T-helper 1 cell (primary cell): Measurements from ENCODE around the gene FBH1.
A peak's percentile ranks its signal among the peaks of the same experiment; 100 is the strongest.
"Not testable (repeated sequence)": the region's sequence is repeated elsewhere in the genome, so short reads cannot be mapped to it uniquely, and the experiment has no call there.

Experiments
- DNase-seq, 5 donors: peaks; one replicate each; pipeline ENCODE4 v3.0.0-alpha.2; 2012 to 2020
- total RNA-seq, 4 donors: gene quantifications; one replicate each; lab custom pipeline; 2026; lab: John Stamatoyannopoulos, UW

The FBH1 gene
- total RNA-seq, result 74.3 to 96.7 (median 92.8) reads per million in 4 donors

DNA sequence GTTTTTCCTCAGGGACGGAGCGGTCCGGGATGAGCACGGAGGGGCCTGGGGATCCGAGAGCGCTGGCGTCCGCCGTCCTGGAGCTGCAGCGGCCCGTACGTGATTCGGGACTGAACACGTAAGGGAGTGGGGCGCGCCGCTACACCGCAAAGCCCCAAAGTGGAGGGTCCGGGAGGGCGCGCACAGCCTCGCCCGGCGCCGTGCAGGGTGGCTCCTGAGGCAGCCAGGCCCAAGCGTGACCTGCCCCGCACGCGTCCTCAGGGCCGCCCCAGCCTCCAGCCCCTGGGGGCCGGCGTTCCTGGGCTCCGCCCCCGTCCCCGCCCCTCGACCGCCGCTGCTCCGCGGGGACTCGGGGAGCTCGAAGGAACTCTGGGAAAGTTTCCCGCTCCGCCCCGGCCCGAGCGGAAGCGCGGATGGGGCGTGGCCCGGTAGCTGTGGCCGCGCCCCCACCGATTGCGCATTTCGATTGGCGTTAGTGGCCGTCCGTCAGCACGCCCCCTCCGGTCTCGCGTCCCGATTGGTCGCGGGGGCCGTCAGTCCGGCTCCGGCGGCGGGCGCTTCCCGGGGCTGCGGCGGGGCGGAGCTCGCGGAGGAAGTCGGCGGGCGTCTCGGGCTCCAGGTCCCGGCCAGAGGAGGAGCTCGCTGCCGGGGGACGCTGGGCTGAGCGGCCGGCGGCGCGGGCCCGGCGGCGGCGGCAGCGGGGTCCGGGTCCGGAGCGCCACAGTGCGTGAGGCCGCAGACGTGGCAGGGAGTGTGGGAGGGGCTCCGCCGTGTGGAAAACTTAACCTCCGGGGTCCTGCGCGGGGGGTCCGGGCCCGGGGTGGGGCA lies at the start of gene FBH1, which contains the start of gene ANKRD16:
Gene FBH1 (plus strand): TSS at position 620 of the 828 bp plus-strand sequence. CDS start 103 bp downstream, at position 723.
Gene ANKRD16 (minus strand): TSS at position 270 of the 828 bp plus-strand sequence. CDS start 539 bp downstream, outside the sequence.
- DNase-seq, result peak; percentile 95 to 98 (median 95)

DNA sequence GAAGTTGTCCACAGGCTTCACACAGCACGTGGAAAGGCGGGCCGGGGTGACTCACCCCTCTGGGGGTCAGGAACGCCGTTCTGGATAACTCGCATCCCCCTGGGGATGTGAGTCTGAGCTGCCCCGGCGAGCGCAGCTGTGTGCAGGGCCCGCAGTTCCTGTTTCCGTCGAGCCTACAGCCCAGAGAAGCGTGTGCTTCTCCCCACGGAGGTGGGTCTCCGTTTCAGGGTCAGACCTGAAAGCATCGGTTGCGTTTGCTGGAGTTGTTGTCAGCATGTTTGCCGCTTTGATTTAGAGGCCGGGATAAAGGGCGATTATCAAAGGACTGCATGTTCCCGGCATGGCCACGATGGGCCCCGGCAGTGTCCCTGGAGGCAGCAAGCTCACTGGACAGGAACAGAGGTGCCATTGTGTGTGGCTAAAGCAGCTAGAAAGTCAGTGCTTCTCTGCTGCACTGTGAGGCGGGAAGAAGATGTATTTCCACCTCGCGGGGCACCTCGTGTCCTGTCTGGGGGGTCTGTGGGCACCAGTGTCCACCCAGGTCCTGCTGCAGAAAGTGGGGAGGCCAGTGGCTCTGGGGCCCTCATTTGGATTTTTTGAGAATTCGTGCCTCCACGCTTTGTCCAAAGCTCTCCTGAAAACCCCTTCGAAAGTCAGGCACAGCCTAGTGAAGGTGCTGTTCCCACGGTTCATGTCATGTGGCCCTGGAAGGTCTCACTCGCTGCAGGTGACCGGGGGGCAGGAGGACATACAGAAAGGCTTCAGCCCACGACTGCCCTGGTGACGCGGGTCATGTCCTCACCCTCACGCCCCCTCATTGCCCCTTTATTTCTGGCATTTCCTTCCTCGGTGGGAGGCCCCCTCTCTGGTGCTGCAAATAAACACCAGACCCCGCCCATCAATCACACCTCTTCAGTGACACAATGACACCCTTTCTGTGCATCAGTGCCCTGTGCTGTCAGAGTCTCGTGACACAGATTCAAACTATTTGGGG lies 49.4 kb upstream of the FBH1 start:
- DNase-seq, result no peak

DNA sequence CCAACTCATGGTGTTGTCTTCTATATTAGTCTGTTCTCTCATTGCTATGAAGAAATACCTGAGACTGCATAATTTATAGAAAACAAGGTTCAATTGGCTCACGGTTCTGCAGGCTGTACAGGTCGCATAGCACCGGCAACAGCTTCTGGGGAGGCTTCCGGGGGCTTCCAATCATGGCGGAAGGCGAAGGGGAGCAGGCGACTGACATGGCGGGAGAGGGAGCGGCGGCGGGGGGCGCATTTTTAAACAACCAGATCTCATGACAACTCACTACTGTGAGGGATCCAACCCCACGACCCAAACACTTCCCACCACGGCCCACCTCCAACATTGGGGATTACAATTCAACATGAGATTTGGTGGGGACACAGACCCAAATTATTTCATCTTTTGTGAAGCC lies 48.1 kb upstream of the FBH1 start:
- no peak for DNase-seq

DNA sequence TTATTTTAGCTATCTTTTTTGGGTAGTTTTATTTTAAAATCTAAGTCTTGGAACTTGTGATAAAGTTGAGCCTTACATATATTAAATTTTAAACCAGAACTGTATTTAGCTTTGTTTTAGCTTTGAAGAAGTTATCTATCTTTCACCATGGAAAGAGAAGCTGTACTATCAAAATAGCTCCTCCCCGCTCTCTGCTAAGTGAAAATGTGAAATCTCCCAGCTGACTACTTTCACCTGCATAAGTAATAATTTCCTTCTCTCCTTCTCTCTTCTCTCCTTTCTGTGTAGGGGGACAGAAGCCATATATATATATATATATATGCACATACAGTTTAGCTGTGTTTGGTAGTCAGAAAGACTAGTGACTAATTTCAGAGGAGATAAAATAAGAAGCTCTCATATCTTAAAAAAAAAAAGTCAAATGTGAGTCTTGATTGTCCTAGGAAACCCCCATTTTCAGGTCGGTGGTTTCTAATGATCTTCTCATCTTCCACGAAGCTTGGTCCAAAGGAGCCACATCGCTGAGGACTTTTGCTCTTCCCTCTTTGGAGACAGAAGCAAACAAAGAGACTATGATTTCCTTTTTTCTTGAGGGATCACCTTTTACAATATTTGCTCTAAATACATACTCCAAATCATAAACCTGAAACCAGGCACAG lies 46.2 kb upstream of the FBH1 start:
- no peak for DNase-seq

DNA sequence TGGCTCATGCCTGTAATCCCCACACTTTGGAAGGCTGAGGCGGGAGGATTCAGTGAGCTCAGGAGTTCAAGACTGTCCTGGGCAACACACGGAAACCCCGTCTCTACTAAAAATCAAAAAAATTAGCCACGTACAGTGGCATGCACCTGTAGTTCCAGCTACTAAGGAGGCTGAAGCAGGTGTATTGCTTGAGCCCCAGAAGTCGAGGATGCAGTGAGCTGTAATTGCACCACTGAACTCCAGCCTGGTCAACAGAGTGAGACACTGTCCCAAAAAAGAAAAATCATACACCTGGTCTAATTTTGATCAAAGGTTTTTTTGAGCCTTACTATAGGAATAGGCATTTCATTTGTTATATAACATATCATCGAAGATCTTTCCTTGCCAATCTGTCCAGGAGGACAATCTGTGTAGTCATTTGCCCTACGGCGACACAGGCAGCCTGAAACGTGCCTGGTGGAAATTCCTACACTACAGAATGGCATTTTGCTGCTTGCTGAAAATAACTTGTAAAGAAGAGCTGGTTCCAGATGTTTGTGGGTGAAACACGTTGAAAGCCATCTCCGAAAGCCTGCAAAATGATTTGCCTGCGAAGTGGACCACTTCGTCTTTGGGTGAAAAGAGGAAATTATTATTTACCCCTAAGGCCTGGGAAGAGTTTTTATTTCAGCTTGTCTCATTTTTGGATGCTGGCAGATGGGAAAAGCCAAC lies 45.5 kb upstream of the FBH1 start:
- DNase-seq, result no peak

DNA sequence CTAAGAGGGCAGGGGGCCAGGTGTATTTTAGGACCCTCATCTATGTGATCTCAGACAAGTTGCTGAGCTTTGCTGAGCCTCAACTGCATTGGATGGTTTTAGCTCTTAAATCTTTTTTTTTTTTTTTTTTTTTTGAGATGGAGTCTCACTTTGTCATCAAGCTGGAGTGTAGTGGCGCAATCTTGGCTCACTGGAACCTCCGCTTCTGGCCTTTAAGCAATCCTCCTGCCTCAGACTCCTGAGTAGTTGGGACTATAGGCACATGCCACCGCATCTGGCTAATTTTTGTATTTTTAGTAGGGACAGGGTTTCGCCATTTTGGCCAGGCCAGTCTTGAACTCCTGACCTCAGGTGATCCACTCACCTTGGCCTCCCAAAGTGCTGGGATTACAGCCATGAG lies 43.4 kb upstream of the FBH1 start:
- not testable (repeated sequence) for DNase-seq

DNA sequence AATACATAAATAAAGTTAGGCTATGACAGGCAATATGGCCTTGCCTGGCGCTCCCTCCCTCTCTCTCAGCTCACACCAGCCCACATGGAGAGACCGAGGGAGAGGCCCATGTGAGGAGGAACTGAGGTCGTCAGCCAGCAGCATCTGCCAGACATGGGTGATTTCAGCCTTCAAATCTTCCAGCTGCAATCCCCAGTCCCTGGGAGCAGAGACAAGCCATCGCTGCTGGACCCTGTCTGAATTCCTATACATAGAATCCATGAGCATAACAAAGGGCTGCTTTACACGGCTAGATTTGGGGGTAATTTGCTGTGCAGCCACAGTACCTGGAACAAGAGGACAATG lies 35.9 kb upstream of the FBH1 start:
- DNase-seq, result no peak

DNA sequence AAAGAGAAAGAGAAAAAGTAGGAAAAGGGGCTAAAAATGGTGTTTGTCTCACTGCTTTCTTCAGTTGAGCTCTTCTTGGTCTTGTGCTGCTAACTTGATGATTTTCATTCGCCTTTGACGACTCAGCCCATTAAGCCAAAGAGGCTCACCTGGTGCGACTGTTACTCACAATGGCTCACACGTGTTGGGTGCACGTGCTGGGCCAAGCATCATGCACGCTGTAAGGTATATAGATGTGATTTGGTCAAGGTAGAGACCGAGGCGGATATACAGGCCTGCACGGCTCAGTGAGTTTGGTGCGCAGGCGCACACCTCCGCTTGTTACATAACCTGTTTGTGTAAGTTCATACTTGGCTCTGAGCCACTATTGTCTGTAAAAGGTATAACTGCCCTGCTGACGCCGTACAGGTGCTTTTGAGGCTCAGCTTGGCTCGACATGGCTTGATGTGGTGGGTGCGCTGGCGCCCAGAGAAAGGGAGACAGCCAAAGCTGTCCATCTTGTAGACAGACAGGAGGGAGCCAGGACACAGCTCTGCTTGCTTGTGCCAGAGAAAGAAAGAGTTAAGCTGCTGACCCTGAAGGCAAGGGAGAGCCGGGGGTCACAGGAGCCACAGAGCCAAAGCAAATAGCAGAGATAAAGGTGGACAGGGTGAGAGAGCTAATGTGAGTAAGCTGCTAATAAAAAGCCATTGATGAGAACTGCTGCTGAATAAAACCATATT lies 33.9 kb upstream of the FBH1 start:
- no peak for DNase-seq

DNA sequence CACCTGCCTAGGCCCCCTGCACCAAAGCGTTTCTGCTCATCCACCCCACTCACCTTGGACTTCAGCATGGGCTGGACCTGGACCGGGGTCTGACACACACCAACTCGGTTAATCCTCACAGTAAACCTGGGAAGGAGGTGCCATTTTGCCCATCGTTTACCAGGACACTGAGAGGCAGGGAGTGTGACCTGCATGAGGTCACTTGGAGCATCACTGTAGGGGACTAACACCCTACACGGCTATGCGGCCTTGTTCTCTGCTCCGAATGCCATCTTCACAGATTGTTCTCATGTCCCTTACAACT lies 33.4 kb upstream of the FBH1 start:
- no peak for DNase-seq

DNA sequence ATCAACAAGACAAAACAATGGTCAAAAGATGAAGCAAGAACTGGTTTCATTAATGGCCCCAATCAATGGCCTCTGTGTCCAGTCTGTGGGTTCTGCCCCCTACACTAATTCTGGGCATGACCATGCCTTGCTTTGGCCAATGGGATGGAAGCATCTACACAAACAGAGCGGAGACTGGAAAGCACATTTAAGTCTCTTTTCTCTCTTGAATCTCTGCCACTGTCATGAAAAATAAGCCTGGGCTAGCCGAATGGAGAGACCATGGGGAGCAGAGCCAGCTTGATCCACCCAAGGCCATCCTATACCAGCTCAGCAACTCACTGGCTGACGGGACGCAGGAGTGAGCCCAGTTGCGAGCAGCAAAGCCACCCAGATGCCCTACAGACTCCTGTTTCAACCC lies 31.2 kb upstream of the FBH1 start:
- DNase-seq, result no peak

DNA sequence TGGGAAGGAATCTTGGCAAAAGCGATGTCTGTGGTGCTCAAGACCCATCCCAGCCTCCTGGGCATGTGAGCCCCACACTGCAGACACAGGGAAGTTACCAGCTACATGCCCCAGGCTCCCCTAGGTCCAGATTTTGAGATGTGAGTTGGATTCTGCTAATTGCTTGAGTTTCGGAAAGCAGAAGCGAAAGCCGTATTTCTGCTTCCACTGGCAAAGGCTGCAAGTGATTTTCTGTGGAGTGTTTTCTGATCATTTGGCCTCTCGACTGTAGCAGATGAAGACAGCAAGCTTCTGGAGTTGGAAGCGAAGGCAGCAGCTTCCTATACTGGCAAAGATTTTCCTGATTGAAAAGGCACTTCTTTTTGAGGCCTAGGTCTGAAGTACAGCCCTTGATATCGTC lies 30.0 kb upstream of the FBH1 start:
- DNase-seq, result no peak

DNA sequence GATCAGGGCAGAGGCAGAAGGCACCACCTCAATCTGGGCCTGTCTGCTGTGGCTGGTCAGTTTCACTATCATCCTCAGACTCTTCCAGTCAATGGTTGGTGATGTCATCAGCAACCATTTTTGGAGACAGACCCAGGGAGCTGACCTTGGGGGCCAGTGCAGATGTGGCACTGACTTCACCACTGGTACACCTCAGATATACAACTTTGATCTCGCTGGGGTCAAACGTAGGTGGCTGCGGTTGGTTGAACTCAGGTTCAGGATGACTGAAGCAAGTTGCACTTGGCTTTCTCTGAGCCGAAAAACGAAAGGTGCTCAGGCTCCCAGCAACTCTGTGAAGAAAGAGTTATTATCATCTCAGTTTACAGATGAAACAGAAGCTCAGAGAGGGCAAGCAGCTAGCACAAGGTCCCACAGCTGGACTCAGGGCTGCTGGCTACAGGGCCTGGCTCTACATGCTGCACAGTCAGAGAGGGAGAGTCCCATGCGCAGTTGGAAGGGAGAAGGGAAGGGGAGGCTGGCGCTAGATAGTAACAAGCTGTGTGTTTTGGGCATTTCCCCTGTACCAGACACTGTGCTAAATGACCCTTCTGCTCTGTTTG lies 27.6 kb upstream of the FBH1 start:
- DNase-seq, result no peak

DNA sequence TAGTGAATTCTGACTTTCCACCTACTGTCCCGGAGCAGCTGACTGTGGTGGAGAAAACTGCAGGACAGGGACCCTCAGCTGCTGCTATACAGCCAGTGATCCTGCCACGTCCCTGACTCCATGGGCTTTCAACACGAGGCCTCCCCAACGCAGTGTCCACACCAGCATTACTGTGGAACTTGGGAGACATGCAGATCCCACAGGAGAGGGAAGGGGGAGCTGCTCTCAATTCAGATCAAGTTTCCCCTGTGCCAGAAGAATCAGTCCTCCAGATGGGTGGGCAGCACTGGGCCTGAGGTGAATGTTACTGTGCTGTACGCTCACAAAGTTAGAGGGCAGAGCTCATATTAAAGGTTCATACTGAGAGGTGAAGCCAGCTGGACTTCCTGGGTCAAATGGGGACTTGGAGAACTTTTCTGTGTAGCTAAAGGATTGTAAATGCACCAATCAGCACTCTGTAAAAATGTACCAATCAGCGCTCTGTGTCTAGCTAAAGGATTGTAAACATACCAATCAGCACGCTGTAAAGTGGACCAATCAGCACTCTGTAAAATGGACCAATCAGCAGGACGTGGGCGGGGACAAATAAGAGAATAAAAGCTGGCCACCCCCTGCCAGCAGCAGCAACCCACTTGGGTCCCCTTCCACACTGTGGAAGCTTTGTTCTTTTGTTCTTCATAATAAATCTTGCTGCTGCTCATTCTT lies 26.9 kb upstream of the FBH1 start:
- not testable (repeated sequence) for DNase-seq

DNA sequence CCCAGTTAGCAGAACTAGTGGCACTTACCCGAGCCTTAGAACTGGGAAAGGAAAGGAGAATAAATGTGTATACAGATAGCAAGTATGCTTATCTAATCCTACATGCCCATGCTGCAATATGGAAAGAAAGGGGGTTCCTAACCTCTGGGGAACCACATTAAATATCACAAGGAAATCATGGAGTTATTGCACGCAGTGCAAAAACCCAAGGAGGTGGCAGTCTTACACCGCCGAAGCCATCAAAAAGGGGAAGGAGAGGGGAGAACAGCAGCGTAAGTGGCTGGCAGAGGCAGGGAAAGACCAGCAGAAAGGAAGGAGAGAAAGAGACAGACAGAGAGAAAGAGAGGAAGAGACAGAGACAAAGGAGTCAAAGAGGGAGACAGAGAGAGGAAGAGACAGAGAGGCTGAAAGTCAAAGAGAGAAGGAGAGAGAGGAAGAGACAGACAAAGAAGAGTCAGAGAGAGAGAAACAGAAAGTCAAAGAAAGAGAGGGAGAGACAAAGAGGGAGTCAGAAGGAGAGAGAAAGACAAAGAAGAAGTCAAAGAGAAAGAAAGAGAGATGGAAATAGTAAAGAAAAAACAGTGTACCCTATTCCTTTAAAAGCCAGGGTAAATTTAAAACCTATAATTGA lies 23.5 kb upstream of the FBH1 start:
- DNase-seq, result not testable (repeated sequence)

DNA sequence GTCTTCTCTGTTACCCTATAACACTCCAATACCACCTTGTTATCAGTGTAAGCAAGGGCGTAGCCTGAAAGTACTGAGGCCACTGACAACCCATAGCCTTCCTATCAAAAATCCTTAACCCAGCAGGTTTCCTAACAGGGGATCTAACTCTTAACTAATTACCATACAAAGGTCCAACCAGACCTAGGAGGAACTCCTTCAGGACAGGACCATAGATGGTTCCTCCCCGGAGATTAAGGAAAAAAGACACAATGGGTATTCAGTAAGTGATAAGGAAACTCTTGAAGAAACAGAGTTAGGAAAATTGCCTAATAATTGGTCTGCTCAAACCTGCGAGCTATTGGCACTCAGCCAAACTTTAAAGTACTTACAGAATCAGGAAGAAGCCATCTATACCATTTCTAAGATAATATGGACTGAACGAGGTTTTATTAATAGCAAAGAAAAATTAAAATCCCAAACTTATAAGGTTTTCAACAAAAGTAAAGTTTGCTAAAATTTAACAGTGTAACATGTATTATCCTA lies 22.9 kb upstream of the FBH1 start:
- DNase-seq, result not testable (repeated sequence)

DNA sequence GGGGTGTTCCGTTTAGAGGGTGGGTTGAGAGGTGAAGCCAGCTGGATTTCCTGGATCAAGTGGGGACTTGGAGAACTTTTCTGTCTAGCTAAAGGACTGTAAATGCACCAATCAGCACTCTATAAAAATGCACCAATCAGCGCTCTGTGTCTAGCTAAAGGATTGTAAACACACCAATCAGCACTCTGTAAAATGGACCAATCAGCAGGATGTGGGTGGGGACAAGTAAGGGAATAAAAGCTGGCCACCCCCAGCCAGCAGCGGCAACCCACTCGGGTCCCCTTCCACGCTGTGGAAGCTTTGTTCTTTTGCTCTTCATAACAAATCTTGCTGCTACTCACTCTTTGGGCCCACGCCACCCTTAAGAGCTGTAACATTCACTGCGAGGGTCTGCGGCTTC lies 21.7 kb upstream of the FBH1 start:
- DNase-seq, result not testable (repeated sequence)

DNA sequence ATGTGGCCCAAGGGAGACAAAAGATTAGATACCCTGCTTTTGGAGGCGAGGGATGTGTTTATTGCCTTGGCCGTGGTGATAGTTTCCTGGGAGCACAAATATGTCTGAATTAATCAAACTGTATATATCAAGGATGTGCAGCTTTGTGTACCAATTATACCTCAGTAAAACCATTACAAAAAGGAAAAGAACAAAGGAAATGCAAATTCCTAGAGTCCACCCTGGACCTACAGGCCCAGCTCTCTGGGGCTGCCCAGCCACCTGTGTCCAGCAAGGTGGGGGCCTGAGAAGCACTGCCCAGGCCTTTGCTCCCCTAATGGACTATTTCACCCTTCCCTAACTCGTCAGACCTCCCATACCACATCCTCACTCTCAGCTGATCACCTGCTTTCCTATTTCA lies 20.9 kb upstream of the FBH1 start:
- DNase-seq, result no peak

DNA sequence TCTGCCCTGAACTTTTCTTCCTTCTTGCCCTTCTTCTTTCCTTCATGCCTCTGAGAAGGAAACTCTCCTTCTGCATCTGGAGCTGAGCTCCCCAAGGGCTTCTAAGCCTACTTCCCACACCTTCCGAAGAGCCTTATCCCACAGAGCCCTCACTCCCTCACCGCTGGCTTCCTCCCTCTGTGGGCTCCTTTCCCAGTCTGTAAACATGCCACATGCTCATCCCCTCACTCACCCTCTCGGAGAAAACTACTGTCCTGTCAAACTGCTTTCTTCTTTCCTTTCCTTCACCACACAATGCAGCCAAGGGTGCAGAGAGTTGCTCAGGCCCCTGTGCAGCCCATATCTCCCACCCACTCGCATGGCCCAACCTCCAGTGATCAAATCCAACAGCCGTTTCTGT lies 18.4 kb upstream of the FBH1 start:
- DNase-seq, result no peak

DNA sequence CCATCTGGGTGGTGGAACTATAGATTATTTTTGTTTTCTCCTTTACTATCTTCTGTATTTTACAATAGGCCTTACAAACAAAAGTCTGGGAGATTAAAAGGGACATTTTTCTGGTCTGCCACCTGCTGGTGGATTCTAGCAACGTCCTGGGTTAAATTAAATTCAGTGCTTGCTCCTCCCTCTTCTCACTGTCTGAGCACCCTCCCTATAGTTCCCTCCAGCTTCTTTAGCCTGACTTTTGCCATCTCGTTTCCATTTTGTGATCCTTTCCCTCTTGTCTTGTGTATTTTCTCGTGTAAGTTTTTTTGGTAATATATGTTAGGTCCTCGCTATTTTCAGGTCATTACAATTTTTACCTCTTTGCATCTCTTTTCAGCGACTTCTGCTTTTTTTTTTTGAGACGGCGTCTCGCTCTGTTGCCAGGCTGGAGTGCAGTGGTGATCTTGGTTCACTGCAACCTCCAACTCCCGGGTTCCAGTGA lies 16.5 kb upstream of the FBH1 start:
- DNase-seq, result peak; percentile 20 to 64 (median 40)
